Measurements from ENCODE around the gene CCN6.

- TF ChIP-seq, protein P1, sequence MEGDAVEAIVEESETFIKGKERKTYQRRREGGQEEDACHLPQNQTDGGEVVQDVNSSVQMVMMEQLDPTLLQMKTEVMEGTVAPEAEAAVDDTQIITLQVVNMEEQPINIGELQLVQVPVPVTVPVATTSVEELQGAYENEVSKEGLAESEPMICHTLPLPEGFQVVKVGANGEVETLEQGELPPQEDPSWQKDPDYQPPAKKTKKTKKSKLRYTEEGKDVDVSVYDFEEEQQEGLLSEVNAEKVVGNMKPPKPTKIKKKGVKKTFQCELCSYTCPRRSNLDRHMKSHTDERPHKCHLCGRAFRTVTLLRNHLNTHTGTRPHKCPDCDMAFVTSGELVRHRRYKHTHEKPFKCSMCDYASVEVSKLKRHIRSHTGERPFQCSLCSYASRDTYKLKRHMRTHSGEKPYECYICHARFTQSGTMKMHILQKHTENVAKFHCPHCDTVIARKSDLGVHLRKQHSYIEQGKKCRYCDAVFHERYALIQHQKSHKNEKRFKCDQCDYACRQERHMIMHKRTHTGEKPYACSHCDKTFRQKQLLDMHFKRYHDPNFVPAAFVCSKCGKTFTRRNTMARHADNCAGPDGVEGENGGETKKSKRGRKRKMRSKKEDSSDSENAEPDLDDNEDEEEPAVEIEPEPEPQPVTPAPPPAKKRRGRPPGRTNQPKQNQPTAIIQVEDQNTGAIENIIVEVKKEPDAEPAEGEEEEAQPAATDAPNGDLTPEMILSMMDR (conservative IDR thresholded peaks at IDR 0.05 in 1 of 2, IDR thresholded peaks at IDR 0.05 in 1 of 2; ENCODE audit: low read depth in 1 of 2, low read length in 2 of 2): no peak
- TF ChIP-seq EZH2 (IDR thresholded peaks at IDR 0.05; ENCODE audit: low read length, missing control alignments): no peak
These were observed 45.4 kb upstream of the CCN6 start for GRCh38 chr6:112008482-112008881.
